Measurements from ENCODE around the gene ARRDC1.
A peak's percentile ranks its signal among the peaks of the same experiment; 100 is the strongest.
"Not testable (repeated sequence)": the region's sequence is repeated elsewhere in the genome, so short reads cannot be mapped to it uniquely, and the experiment has no call there.

Gene ARRDC1

GRCh38 chr9:137564134-137564533 is 41.4 kb upstream of the ARRDC1 start:
- TF ChIP-seq ZNF350 (tag by site-specific recombination; IDR thresholded peaks at IDR 0.05) (no peak), ZNF341 (tag by site-specific recombination; IDR thresholded peaks at IDR 0.05; ENCODE audit: low read depth) (peak; percentile 89)
- CTCF ChIA-PET = interaction anchor here (0.6 kb wide), 1 partner anchor 107 kb away, joined by 3 read pairs; no protein-coding TSS in a partner anchor
- Histone ChIP-seq H3K4me3 (ENCODE audit: low read depth, low read length) (no peak overlapping the region), H3K9me3 (ENCODE audit: control insufficient read depth, insufficient read depth, low read depth, low read length) (no peaks in the 10 kb centered on the region), H3K4me1 (ENCODE audit: control insufficient read depth, insufficient read depth, low read length) (no peaks in the 10 kb centered on the region), H3K36me3 (ENCODE audit: control insufficient read depth in 2 of 2, insufficient read depth in 1 of 2, low read length in 2 of 2) (peaks cover 12 to 58% of the 10 kb centered on the region in 2 experiments; a peak in 2 of 3 replicates), H3K27ac (ENCODE audit: extremely low read depth, low read depth, low read length) (no peak overlapping the region)
- POLR2A ChIA-PET = no interaction called here

- Histone ChIP-seq H3K36me3 (ENCODE audit: control insufficient read depth in 2 of 2, insufficient read depth in 1 of 2, low read length in 2 of 2) (peaks cover 12 to 53% of the 10 kb centered on the region in 2 experiments; a peak in 2 of 3 replicates), H3K9me3 (ENCODE audit: control insufficient read depth, insufficient read depth, low read depth, low read length) (no peaks in the 10 kb centered on the region), H3K27ac (ENCODE audit: extremely low read depth, low read depth, low read length) (no peak overlapping the region), H3K4me1 (ENCODE audit: control insufficient read depth, insufficient read depth, low read length) (no peaks in the 10 kb centered on the region), H3K4me3 (ENCODE audit: low read depth, low read length) (no peak overlapping the region)
- ChIA-PET CTCF (no interaction called here), POLR2A (interaction anchor here (0.7 kb wide), 1 partner anchor 102 kb away, joined by 3 read pairs; no protein-coding TSS in a partner anchor)
- TF ChIP-seq ZBTB7A (tag by site-specific recombination; IDR thresholded peaks at IDR 0.05; ENCODE audit: low read depth) (no peak), ZNF16 (tag by site-specific recombination; IDR thresholded peaks at IDR 0.05; ENCODE audit: low read depth) (no peak), ZBTB49 (tag by site-specific recombination; IDR thresholded peaks at IDR 0.05; ENCODE audit: low read depth) (no peak), ZNF221 (tag by site-specific recombination; IDR thresholded peaks at IDR 0.05; ENCODE audit: borderline replicate concordance) (no peak), IKZF3 (tag by site-specific recombination; IDR thresholded peaks at IDR 0.05) (no peak), SP3 (tag by site-specific recombination; IDR thresholded peaks at IDR 0.05) (no peak), ZNF341 (tag by site-specific recombination; IDR thresholded peaks at IDR 0.05; ENCODE audit: low read depth) (no peak), ZNF248 (tag by site-specific recombination; IDR thresholded peaks at IDR 0.05) (no peak), ZNF654 (tag by site-specific recombination; IDR thresholded peaks at IDR 0.05; ENCODE audit: low read depth) (no peak)
Observed at GRCh38 chr9:137564817-137565411, 40.6 kb upstream of the ARRDC1 start.

- H3K27ac ChIP-seq (ENCODE audit: extremely low read depth, low read depth, low read length); H3K4me1 ChIP-seq (ENCODE audit: control insufficient read depth, insufficient read depth, low read length); H3K4me3 ChIP-seq (ENCODE audit: low read depth, low read length); CTCF ChIA-PET; H3K9me3 ChIP-seq (ENCODE audit: control insufficient read depth, insufficient read depth, low read depth, low read length); POLR2A ChIA-PET: not testable (repeated sequence)
- H3K36me3 ChIP-seq (ENCODE audit: control insufficient read depth in 2 of 2, insufficient read depth in 1 of 2, low read length in 2 of 2) = peaks cover 10 to 45% of the 10 kb centered on the region in 2 experiments
- peak; percentile 68 for TF ChIP-seq GLIS1 (tag by site-specific recombination; IDR thresholded peaks at IDR 0.05)
Observed at GRCh38 chr9:137568445-137568844, 37.0 kb upstream of the ARRDC1 start.

- ChIA-PET CTCF (interaction anchor here (1.0 kb wide), 1 partner anchor 10 kb away, joined by 3 read pairs; no protein-coding TSS in a partner anchor), POLR2A (no interaction called here)
- H3K27ac ChIP-seq (ENCODE audit: extremely low read depth, low read depth, low read length) = no peak overlapping the region
- peaks cover 12 to 43% of the 10 kb centered on the region in 2 experiments for H3K36me3 ChIP-seq (ENCODE audit: control insufficient read depth in 2 of 2, insufficient read depth in 1 of 2, low read length in 2 of 2)
- H3K4me1 ChIP-seq (ENCODE audit: control insufficient read depth, insufficient read depth, low read length) = no peaks in the 10 kb centered on the region
- no peaks in the 10 kb centered on the region for H3K9me3 ChIP-seq (ENCODE audit: control insufficient read depth, insufficient read depth, low read depth, low read length)
- no peak overlapping the region for H3K4me3 ChIP-seq (ENCODE audit: low read depth, low read length)
- TF ChIP-seq ZBTB8A (tag by site-specific recombination; IDR thresholded peaks at IDR 0.05) (no peak), ZNF544 (tag by site-specific recombination; IDR thresholded peaks at IDR 0.05) (no peak), EGR2 (tag by site-specific recombination; IDR thresholded peaks at IDR 0.05; ENCODE audit: low read depth) (peak; percentile 100), ZBTB20 (tag by site-specific recombination; IDR thresholded peaks at IDR 0.05) (no peak), ZSCAN16 (tag by site-specific recombination; IDR thresholded peaks at IDR 0.05) (no peak), ZNF629 (tag by site-specific recombination; IDR thresholded peaks at IDR 0.05) (no peak), PRDM4 (tag by site-specific recombination; IDR thresholded peaks at IDR 0.05) (no peak)
- TF ChIP-seq, protein P1, sequence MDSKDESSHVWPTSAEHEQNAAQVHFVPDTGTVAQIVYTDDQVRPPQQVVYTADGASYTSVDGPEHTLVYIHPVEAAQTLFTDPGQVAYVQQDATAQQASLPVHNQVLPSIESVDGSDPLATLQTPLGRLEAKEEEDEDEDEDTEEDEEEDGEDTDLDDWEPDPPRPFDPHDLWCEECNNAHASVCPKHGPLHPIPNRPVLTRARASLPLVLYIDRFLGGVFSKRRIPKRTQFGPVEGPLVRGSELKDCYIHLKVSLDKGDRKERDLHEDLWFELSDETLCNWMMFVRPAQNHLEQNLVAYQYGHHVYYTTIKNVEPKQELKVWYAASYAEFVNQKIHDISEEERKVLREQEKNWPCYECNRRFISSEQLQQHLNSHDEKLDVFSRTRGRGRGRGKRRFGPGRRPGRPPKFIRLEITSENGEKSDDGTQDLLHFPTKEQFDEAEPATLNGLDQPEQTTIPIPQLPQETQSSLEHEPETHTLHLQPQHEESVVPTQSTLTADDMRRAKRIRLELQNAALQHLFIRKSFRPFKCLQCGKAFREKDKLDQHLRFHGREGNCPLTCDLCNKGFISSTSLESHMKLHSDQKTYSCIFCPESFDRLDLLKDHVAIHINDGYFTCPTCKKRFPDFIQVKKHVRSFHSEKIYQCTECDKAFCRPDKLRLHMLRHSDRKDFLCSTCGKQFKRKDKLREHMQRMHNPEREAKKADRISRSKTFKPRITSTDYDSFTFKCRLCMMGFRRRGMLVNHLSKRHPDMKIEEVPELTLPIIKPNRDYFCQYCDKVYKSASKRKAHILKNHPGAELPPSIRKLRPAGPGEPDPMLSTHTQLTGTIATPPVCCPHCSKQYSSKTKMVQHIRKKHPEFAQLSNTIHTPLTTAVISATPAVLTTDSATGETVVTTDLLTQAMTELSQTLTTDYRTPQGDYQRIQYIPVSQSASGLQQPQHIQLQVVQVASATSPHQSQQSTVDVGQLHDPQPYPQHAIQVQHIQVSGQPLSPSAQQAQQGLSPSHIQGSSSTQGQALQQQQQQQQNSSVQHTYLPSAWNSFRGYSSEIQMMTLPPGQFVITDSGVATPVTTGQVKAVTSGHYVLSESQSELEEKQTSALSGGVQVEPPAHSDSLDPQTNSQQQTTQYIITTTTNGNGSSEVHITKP (tag by site-specific recombination; IDR thresholded peaks at IDR 0.05) = no peak
Observed at GRCh38 chr9:137569609-137570203, 35.8 kb upstream of the ARRDC1 start.
